ENCODE results near the gene SNX8.
"Not testable (repeated sequence)": the region's sequence is repeated elsewhere in the genome, so short reads cannot be mapped to it uniquely, and the experiment has no call there.

DNA sequence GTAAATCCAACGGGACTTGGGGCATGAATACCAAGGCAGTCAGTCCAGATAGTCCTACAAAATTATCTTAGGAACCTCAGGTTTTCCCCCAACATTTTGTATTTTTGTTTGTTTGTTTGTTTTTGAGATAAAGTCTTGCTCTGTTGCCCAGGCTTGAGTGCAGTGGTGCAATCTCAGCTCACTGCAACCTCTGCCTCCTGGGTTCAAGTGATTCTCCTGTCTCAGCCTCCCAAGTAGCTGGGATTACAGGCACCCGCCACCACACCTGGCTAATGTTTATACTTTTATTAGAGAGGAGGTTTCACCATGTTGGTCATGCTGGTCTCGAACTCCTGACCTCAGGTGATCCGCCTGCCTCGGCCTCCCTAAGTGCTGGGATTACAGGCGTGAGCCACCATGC, 9.0 kb downstream of the SNX8 start:
- TF ChIP-seq, protein P1, sequence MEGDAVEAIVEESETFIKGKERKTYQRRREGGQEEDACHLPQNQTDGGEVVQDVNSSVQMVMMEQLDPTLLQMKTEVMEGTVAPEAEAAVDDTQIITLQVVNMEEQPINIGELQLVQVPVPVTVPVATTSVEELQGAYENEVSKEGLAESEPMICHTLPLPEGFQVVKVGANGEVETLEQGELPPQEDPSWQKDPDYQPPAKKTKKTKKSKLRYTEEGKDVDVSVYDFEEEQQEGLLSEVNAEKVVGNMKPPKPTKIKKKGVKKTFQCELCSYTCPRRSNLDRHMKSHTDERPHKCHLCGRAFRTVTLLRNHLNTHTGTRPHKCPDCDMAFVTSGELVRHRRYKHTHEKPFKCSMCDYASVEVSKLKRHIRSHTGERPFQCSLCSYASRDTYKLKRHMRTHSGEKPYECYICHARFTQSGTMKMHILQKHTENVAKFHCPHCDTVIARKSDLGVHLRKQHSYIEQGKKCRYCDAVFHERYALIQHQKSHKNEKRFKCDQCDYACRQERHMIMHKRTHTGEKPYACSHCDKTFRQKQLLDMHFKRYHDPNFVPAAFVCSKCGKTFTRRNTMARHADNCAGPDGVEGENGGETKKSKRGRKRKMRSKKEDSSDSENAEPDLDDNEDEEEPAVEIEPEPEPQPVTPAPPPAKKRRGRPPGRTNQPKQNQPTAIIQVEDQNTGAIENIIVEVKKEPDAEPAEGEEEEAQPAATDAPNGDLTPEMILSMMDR (IDR thresholded peaks at IDR 0.05; ENCODE audit: poor library complexity, severe bottlenecking) = not testable (repeated sequence)
- TF ChIP-seq POLR2AphosphoS5 (IDR thresholded peaks at IDR 0.05); RAD21 (conservative IDR thresholded peaks at IDR 0.05): not testable (repeated sequence)

Measured in neural cell (in vitro differentiated cells).